Measurements from ENCODE around the gene TGIF1.

The TGIF1 gene

GRCh38 chr18:3500016-3500415 is 50.0 kb downstream of the TGIF1 start:
- no peak for ATAC-seq
- no peak overlapping the region for H3K4me3 Mint-ChIP-seq
- H3K27ac Mint-ChIP-seq = no peak overlapping the region
- peaks cover 17% of the 10 kb centered on the region for H3K4me1 Mint-ChIP-seq
- H3K9me3 Mint-ChIP-seq = no peaks in the 10 kb centered on the region
- DNase-seq = no peak
- peaks cover 32% of the 10 kb centered on the region for H3K27me3 Mint-ChIP-seq

- Mint-ChIP-seq H3K4me1 (peaks cover 17% of the 10 kb centered on the region), H3K27me3 (peaks cover 29% of the 10 kb centered on the region), H3K4me3 (no peak overlapping the region), H3K9me3 (no peaks in the 10 kb centered on the region), H3K27ac (no peak overlapping the region)
- no peak for ATAC-seq
- DNase-seq = no peak
Observed at GRCh38 chr18:3502650-3503049, 52.7 kb downstream of the TGIF1 start.

- peaks cover 9% of the 10 kb centered on the region for H3K27me3 Mint-ChIP-seq
- no peak overlapping the region for H3K4me3 Mint-ChIP-seq
- DNase-seq = no peak
- no peak for ATAC-seq
- H3K9me3 Mint-ChIP-seq = no peaks in the 10 kb centered on the region
- H3K4me1 Mint-ChIP-seq = peaks cover 4% of the 10 kb centered on the region
- H3K27ac Mint-ChIP-seq = no peak overlapping the region
Observed at GRCh38 chr18:3504637-3505036, 54.7 kb downstream of the TGIF1 start.

- Mint-ChIP-seq H3K4me1 (peaks cover 8% of the 10 kb centered on the region), H3K4me3 (no peak overlapping the region), H3K27me3 (no peaks in the 10 kb centered on the region), H3K27ac (no peak overlapping the region), H3K9me3 (no peaks in the 10 kb centered on the region)
- DNase-seq (no peak), ATAC-seq (no peak)
Observed at GRCh38 chr18:3508576-3509549, 58.9 kb downstream of the TGIF1 start.
